ENCODE data around the gene NR2F1.
"Not testable (repeated sequence)": the region's sequence is repeated elsewhere in the genome, so short reads cannot be mapped to it uniquely, and the experiment has no call there.

Gene NR2F1

DNA sequence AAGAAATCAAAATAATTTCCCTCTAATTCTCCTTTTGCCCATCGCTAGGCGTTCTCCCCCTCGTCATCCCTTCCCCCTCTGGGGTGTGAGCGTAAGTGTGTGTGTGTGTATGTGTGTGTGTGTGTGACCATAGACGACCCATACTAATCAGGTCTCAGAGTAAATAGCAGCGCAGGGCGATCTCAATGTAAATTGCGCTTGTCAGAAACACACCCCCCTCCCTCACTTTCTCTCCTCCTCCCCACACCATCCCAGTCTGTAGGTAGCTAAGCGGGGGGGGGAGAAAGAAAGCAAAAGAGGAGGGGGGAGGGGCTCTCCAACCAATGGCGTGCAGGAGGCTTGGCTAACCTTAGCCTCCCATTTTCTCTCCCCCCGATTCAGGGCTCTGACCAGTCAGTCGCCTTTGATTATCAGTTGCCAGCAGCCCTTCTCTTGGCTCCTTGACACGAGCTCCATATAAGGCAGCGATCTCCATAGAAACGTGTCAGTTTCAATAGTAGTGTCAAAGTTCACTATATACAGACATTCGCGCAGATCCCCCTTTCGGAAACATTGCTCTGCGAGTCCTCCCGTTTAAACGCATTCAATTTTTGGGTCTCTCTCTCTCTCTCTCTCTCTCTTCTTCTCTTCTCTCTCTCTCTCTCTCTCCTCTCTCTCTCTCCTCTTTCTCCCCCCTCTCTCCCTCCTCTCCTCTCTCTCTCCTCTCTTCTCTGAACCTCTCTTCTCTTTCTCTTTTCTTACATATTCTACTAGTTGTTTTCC is at the start of gene NR2F1:
Gene NR2F1, plus strand, starts transcription at position 546 of the 762 bp plus-strand sequence. CDS start 1,802 bp downstream, outside the sequence.
- DNase-seq, result no peak

DNA sequence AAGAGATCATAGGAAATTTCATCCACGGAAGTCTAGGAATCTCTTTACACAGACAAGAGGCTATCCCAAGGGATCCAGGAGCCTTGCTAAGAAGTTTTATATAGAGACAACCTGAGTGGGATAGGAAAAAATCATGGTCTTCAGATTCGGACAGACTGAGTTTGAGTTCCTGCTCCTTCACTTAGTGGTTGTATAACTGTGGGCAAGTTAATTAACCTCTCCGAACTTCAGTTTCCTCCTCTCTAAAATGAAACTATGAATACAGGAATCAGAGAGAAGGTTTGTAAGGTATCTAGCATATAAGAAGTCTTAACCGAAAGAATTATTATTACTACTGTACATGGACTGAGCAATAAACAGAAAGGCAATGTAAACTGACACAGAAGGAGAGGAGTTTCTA is 37.1 kb upstream of the NR2F1 start:
- DNase-seq, result no peak

DNA sequence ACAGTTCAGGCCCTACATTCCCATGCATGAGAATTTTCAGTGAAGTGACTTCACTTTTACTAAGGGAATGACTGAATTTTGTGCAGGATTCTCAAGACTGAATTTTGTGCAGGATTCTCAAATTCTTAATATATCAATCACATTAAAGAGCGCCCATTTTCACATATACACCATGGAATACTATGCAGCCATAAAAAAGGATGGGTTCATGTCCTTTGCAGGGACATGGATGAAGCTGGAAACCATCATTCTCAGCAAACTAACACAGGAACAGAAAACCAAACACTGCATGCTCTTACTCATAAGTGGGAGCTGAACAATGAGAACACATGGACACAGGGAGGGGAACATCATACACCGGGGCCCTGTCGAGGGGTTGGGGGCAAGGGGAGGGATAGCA is 33.4 kb upstream of the NR2F1 start:
- not testable (repeated sequence) for DNase-seq

DNA sequence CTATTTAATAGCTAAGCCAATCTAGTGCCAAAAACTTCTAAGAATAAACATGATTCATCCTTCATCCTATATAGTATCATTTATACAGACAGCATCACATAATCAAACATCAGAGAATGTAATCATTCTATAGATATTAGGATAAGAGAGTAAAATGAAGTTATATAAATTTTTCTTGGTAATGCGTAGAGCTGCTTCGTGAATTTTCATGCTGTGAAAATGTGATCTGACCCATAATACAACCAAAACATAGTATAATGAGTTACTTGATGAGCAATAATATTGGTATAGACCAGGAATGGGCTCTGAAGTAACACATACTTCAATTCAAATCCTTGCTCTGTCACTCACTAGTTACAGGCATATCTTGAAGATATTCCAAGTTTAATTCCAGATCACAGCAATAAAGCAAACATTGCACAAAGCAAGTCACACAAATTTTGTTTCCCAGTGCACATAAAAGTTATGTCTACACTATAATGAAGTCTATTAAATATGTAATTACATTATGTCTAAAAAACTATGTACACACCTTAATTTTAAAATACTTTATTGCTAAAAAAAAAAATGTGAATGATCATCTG is 25.9 kb upstream of the NR2F1 start:
- DNase-seq, result no peak

DNA sequence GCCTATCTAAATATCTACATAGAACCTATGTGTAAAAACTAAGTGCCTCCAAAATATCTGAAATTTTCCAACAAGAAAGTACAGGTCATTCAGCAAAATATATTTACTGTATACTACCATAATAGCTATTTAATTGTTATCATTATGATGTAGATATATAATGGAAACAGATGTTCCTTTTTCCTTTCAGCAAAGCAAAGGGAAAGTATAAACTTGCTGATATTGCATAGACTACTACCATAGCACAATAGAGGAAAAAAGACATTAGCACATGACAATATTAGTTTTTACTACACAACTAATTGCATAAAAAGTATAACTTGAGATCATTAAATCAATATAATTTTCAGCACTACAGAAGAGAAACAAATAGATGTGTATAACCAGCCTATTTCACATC is 16.9 kb upstream of the NR2F1 start:
- DNase-seq, result no peak

DNA sequence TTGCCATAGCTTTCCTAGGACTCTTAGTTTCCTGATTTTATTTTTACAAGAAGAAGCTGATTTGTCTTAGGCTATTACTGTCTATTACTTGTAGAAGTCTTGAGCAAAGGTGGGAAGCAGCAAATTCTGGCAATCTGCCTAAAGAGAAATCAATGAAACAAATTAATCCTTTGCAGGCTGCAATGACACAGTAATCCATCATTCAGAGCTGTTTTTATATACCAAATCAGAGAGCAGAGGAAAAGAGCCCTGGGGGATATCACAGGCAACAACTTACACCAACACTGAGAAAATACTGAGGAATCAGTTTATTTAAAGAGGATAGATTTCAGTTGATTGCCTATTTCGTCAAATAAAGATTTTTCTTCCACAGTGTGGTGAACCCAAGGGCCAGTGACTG is 15.6 kb upstream of the NR2F1 start:
- no peak for DNase-seq

DNA sequence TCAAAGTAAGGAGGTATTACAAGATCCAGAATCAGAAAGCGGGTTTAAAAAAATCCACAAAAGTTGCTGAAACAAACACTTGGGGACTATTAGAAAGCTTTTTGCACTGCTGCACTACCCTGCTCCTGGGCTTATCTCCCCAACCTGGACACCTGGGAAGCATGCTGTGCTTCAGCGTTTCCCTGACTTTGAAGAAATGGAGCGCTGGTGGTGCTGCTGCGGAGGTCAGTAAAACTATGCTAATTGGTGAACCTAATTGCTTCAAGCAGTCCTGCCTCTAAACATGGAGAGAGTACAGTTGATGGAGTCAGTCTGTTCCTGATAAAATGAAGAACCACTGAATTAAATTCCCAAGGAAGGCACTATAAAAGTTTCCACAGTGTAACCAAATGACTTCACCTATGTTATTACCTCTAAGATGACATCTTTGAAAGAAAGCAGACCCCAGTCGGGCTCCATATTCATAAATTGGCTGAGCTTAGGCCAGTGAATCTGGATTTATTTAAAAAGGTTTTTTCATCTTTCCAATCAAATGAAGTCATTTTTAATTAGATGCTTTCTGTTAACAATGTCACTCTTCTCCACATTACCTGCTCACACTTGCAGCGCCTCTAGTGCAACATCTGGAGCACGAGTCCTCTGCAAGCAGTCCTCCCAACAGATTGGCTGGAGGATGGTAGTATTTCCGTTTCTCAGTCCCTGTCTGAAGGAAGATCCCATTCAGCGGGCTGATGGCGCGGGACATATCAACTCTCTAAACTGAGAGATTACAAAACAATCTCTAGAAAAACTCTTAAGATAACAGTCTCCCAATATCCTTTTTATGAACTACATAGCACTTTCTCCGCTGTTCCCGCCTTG is 13.5 kb upstream of the NR2F1 start:
- no peak for DNase-seq

DNA sequence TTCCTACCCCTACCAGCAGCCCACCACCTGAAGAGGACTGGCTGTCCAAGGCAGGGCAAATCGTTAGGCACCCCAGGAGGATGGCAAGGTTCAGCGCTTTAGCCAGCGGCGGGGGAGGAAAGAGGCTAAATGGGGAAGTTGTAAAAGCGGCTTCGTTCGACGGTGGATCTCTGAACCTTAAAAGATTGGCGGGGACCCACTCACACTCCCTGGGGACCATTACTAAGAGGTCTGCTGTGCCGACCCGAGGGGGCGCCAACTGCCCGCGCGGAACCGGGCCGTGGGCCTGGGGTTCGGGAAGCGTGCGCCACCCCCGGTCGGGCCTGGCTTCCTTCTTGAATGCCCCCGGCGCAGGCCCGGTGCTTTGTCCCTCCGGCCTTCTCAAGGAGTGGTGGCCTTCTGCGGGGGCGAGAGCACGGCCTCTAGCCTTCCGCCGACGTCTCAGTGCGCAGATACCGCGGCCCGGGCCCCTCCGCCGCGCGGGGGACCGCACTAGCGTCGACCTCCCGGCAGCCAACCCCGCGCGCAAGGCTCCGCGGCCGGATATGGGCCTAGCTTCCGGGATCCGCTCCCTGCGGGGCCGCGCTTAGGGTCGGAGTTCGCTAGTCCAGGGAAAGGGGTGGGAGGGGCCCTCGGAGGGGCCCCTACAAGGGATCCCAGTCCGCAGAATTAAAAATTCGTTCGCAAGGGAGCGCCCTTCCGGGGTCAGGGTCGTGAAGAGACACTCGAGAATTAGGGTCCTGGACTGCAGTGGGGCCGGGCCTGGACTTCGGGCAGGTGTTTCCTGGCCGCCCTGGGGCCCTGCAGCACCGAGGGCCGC is 12.5 kb upstream of the NR2F1 start:
- DNase-seq, result no peak

DNA sequence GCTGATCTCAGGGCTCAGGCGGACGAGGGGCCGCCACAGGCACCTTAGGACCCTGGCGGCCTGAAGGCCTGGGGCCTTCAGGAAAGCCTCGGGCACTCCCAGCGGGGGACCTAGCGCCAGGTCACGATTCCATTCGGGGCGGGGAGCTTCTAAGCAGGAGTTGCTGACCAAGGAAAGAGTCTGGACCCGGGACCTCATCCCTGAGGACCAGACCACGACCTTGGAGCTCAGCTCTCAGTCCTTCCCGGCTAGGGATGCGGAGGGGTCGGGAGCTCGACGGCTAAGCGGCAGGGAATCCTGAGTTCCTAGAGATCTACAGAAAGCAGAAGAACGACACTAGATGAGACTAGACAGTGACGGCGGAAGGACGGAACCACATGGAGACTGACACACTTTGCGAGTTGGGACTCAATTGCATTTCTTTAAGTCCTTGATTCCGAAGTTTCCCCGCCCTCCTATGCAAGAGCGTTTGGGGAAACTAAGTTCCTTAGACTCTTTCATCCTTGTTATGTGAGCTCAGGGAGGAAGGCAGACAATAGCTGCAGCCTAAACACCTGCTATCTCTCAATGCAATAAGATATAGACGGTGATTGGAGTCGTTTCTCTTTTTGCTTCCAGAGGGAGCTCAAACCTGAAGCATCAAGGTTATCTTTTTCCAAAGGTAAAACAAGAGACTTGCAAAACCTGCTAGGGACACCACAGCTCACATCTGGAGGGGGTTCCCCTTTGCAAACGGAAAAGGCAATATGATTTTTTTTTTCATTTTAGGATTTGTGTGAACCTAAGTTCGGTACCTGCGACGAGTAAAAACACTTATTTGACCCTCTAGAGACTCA is 11.7 kb upstream of the NR2F1 start:
- DNase-seq, result no peak

DNA sequence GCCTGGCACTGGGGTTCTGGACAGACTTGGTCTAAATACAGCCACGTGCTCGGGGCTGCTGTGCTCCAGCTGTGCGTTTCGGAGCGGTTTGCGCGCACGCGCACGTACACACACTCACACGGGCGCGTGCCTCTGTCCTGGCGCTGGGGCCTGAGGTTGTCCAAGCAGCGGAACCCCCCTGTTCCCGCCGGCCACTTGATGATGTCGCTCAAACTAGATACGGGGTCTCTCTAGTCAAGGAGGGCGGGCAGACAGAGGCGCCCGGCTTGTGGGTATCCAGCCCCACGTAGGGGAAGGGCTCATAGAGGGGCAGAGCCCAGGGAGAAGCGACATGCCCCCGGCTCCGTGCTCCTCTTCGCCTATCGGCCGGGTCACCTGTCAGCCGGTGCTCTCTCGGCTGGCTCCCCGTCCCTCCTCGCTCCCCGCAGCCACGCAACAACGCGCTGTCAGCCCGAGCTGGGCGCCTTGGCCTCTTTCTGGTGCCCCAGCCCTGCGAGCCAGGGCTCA is 10.9 kb upstream of the NR2F1 start:
- DNase-seq, result no peak

DNA sequence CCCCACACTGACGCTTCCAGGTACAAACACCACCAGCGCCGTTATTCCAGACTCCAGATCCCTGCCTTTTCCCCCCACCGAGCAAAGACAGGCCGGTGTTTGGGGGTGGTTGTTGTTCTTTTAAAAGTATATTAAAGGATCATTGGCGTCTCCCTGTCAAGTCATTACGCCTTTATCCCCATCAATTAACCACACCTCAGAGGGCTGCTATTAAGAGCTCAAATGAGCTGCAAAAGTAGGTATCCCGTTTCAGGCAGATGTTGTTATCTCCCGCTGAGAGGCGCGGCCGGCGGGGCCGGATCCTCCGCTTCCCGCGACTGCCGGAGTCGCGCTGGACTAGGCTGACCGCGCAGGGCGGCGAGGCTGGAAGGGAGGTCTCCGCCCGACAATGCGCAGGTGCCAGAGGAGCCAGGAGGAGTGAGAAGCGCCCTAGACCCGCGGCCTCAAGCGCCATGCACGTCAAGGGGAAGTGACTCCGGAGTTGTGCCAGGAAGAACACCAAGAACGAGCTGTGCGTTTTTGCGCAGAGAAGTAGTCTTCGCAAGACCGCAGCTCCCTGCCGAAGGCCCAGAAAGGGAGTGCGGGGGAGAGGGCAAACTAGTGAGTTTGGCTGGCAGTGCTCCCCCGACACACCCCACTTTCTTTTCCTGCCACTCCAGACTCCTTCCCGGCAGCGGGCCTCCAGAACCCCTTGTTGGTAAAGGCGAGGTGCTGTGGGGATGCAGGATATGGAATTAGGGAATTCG is 10.2 kb upstream of the NR2F1 start:
- no peak for DNase-seq

DNA sequence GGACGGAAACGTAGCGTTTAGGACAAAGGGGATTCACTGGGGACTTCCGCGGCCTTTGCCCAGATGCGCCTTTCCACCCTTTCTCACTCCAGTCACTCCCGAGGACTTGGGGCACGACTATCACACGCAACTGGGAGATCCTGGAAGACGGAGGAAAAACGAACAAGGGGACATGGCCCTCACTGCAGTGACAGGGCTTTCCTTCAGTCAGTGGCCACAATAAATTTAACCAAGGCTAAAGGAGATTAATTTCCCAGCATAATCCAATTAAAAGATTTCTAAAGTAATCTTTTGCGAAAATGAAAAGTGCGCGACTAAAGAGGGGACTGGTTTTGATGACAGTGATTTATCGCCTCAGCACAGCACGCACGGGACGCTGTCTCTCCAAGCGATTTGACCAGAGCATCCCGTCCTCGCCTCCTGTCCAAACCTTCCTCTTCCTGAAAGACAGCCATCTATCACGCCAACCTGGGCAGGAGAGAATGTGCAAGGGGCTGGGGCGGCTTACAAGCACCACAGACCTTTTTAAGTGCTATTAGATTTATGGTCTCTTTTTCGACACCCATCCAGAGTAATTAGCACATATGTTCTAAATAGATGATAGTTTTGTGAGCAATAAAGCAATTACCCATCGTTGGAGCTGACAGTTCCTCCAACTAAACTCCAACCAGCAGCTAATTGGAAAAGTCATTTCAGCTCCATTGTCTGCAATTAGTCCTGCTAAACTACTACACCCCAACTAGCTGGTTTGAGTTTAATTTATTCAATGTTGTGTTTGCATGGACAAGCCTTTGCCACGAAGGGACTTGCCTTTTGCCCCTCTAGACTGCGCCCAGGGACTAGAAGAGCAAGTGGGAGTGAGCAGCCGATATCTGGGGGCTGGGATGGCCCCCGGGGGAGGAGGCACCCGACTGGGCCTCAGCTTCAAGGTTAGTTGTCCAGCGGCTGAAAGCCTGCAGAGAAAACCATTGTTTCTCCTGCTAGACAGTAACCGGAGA is 9.4 kb upstream of the NR2F1 start:
- DNase-seq, result no peak

DNA sequence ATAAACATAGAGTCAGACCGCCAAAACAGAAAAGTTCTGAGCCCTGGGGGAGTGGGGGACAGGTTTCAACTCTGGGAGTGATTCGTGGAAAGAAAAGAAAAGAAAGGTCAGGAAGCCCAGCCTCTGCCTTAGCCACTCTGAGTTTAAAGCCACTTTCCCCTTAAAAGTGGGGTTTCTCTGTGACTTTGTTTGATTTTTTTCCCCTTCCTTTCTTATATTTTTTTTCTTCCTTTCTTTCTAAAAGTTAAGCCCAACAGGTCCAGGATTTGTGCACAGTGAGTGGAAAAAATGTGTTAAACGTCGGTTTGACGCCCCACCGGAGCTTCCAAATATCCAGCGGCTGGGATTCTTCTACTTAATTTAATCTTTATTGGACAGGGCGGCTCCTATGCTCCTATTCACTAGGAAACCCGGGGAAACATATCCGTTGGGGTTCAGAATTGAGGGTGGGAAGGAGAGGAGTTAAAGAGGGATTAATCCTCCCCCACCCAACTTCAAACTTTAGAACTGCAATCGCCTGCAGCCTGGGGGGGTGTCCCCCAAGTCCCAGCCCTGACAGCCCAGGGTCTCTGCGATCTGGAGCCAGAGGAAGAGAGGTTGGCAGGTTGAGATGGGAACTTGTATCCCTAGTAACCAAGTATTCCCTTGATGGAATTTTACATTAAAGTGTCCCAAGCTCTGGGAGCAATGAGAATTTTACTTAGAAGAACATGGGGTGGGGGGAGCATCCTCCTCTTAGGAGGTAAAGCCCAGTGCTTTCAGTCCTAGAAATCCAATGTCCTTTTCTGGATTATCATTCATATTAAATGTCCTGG is 8.3 kb upstream of the NR2F1 start:
- no peak for DNase-seq

DNA sequence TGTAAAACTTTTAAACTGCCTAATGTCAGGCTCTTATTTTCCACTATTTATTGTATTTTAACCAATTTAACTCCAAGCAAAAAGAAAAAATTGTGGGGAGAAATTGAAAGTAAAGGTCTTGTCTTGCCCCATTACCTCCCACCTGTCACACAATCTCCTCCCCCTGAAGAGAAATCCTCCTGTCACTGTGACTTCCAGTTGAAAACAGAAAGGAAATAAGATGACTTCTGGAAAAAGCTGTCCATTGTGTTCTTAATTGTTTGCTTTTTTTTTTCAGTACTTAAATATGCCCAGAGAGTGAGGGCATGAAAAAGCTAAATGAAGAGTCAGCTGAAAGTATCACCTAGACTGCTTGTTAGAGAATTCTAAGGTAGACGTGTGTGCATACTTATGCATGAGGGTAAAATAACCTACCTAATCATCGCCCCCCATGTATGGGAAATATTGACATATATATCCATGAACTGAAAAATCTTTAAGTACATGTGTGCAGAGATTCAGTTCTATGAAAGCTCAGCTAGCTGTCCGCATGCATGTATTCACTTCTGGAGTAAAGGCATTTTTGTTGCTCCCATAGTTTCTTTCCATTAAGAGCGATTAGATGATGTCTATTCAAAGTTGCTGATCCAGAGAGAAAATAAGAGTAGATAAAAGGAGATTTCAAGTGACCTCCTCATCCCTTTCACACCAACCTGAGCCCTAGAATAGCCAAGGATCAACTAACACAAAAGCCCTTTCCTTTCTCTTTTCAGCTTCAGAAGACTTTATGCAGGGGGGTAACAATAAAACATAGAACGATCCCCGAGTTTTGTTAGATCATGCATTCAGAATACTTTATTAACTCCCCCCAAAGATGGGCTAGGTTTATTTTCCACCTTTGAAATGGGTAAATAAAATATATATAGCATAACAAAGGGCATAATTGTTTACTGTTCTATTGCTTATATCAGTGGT is 7.3 kb upstream of the NR2F1 start:
- DNase-seq, result no peak

DNA sequence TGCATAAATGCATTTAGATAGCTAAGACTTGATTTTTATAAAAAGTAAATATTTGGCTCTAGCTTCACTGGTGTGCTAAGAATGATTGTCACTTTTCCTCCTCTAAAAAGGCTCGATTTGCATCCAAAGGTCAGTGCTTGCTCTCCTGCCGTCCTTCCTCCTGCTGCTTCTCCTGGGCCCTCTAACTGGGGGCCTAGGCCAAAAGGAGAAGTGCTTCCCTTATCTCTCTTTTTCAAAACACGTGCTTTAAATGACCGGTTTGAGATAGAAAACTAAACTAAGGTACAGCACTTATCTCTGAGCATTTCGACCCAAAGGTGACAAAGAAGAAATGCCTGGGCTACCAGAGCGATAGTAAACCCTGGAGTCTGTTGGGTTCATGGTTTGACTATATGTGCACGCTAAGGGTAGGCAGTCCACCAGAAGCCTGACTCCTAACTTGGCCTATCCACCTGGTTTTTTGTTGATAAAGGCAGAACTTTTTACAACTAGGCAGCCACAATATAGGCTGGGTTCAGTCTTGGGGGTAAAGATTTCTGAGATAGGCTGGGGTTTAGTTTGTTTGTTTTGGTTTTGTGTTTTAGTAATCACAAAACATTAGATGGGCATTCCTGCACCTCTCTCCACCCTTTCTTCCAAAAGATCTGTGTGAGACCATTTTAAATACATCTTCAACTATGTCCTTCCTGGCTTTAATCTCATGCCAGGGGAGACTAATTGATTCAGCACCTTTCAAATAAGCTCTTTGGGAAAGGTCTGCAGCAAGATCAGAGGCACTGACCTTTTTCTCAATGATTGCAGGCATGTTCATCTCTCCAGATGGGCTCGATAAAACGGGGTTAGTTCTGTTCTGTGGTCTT is 5.8 kb upstream of the NR2F1 start:
- DNase-seq, result no peak

Measured in KG1 (cell line).